GM10266 (cell line): ENCODE results near the gene RABAC1.

Experiments
- DNase-seq: peaks from one replicate; pipeline ENCODE4 v3.0.0; 2012; ENCODE audit errors: extremely low spot score
- CTCF ChIP-seq: IDR thresholded peaks from 2 replicates; pipeline ENCODE4 v1.5.1; 2012; ENCODE audit warnings: mild to moderate bottlenecking, low read depth; ENCODE audit not compliant: control insufficient read depth, insufficient read depth; ENCODE audit errors: missing control alignments

The RABAC1 gene

GRCh38 chr19:41926763-41927496, 32.2 kb downstream of the RABAC1 start:
- no peak for DNase-seq
- no peak for TF ChIP-seq CTCF

GRCh38 chr19:41926028-41926762, 32.9 kb downstream of the RABAC1 start:
- no peak for DNase-seq
- no peak for TF ChIP-seq CTCF

- no peak for TF ChIP-seq CTCF
- DNase-seq, result no peak
Observed at GRCh38 chr19:41925208-41926003, 33.7 kb downstream of the RABAC1 start.

- DNase-seq, result no peak
- no peak for TF ChIP-seq CTCF
Observed at GRCh38 chr19:41924151-41925145, 34.7 kb downstream of the RABAC1 start.

- TF ChIP-seq CTCF, result no peak
- no peak for DNase-seq
Observed at GRCh38 chr19:41923045-41923788, 35.9 kb downstream of the RABAC1 start.

- TF ChIP-seq CTCF, result no peak
- no peak for DNase-seq
Observed at GRCh38 chr19:41922585-41922984, 36.5 kb downstream of the RABAC1 start.
